DOHH2 (cell line): ENCODE data around the gene TMEM235.

Experiments
- H3F3A ChIP-seq: fragments of 200-600 bp; sonication (generic), shearing (Covaris generic); 2 replicates; pipeline ENCODE4 v1.6.0; 2016; ENCODE audit warnings: antibody characterized with exemption, mild to moderate bottlenecking; ENCODE audit not compliant: control insufficient read depth, insufficient read depth
- H3K27ac ChIP-seq: fragments of 200-600 bp; sonication (generic); 2 replicates; pipeline ENCODE4 v1.5.1; 2014; ENCODE audit warnings: low read depth, mild to moderate bottlenecking, low read length, moderate library complexity
- H3K27me3 ChIP-seq: fragments of 200-600 bp; sonication (generic); 2 replicates; pipeline ENCODE4 v1.6.1; 2014; ENCODE audit warnings: mild to moderate bottlenecking, low read length, mixed read lengths; ENCODE audit not compliant: control insufficient read depth
- H3K36me3 ChIP-seq: fragments of 200-600 bp; sonication (generic); 2 replicates; pipeline ENCODE4 v1.6.1; 2014; ENCODE audit warnings: mild to moderate bottlenecking, low read length, moderate library complexity, mixed read lengths; ENCODE audit not compliant: control insufficient read depth
- H3K4me1 ChIP-seq: fragments of 200-600 bp; sonication (generic); 2 replicates; pipeline ENCODE4 v1.6.1; 2014; ENCODE audit warnings: mild to moderate bottlenecking, low read length, mixed read lengths; ENCODE audit not compliant: control insufficient read depth
- H3K4me2 ChIP-seq: fragments of 200-600 bp; sonication (generic); 2 replicates; pipeline ENCODE4 v1.6.0; 2014; ENCODE audit warnings: mild to moderate bottlenecking, low read length, moderate library complexity
- H3K4me3 ChIP-seq: fragments of 200-600 bp; sonication (generic); 2 replicates; pipeline ENCODE4 v1.5.1; 2014; ENCODE audit warnings: mild to moderate bottlenecking, low read length, mixed read lengths
- H3K79me2 ChIP-seq: fragments of 200-600 bp; sonication (generic); 2 replicates; pipeline ENCODE4 v1.6.1; 2014; ENCODE audit warnings: mild to moderate bottlenecking, low read length, mixed read lengths; ENCODE audit not compliant: control insufficient read depth
- H3K9me2 ChIP-seq: fragments of 200-600 bp; sonication (generic); replicated peaks from 2 replicates; pipeline ENCODE4 v1.6.1; 2014; ENCODE audit warnings: mild to moderate bottlenecking, low read length, mixed read lengths; ENCODE audit not compliant: control insufficient read depth
- H3K9me3 ChIP-seq: fragments of 200-600 bp; sonication (generic); 2 replicates; pipeline ENCODE4 v1.6.1; 2014; ENCODE audit warnings: antibody characterized with exemption, low read length, mixed read lengths; ENCODE audit not compliant: control insufficient read depth, insufficient read depth
- H4K20me1 ChIP-seq: fragments of 200-600 bp; sonication (generic); 2 replicates; pipeline ENCODE4 v1.6.0; 2014; ENCODE audit warnings: low read depth, mild to moderate bottlenecking, antibody characterized with exemption, low read length, moderate library complexity; ENCODE audit not compliant: control insufficient read depth, insufficient read depth
- CTCF ChIP-seq: fragments of 200-600 bp; sonication (generic); IDR thresholded peaks from one replicate; pipeline ENCODE4 v1.5.1; 2014; ENCODE audit warnings: antibody characterized with exemption, mild to moderate bottlenecking, low read depth, low read length; ENCODE audit not compliant: poor library complexity, severe bottlenecking
- EZH2phosphoT487 ChIP-seq: fragments of 200-600 bp; sonication (generic); IDR thresholded peaks from 2 replicates; pipeline ENCODE4 v1.6.1; 2017; ENCODE audit warnings: borderline replicate concordance, mild to moderate bottlenecking, antibody characterized with exemption, low read length, moderate library complexity, mixed read lengths

The TMEM235 gene

GRCh38 chr17:78269955-78270381, 38.5 kb downstream of the TMEM235 start:
- H3K4me3 ChIP-seq: no peak overlapping the region
- no peaks in the 10 kb centered on the region for H4K20me1 ChIP-seq
- H3K9me2 ChIP-seq: no peaks in the 10 kb centered on the region
- H3K27me3 ChIP-seq: peaks cover 10% of the 10 kb centered on the region; the same call in 1 of the 2 replicates
- H3K79me2 ChIP-seq: no peaks in the 10 kb centered on the region
- TF ChIP-seq EZH2phosphoT487 (no peak), CTCF (no peak)
- H3K4me1 ChIP-seq: peaks cover 17% of the 10 kb centered on the region
- H3K27ac ChIP-seq: no peak overlapping the region
- no peaks in the 10 kb centered on the region for H3K36me3 ChIP-seq
- H3F3A ChIP-seq: peaks cover 2% of the 10 kb centered on the region; the same call in 1 of the 2 replicates
- H3K9me3 ChIP-seq: no peaks in the 10 kb centered on the region
- no peak overlapping the region for H3K4me2 ChIP-seq

- H3K27me3 ChIP-seq: peaks cover 10% of the 10 kb centered on the region; the same call in 1 of the 2 replicates
- H3K79me2 ChIP-seq: no peaks in the 10 kb centered on the region
- peaks cover 33% of the 10 kb centered on the region for H3K4me1 ChIP-seq
- H3K27ac ChIP-seq: no peak overlapping the region
- TF ChIP-seq EZH2phosphoT487 (no peak), CTCF (no peak)
- no peak overlapping the region for H3K4me2 ChIP-seq
- no peaks in the 10 kb centered on the region for H3K9me2 ChIP-seq
- H3K36me3 ChIP-seq: no peaks in the 10 kb centered on the region
- H3K4me3 ChIP-seq: no peak overlapping the region
- H4K20me1 ChIP-seq: no peaks in the 10 kb centered on the region
- H3K9me3 ChIP-seq: no peaks in the 10 kb centered on the region; the same call in 1 of the 2 replicates
- H3F3A ChIP-seq: peaks cover 11% of the 10 kb centered on the region
Measured at GRCh38 chr17:78271419-78272170, 40.2 kb downstream of the TMEM235 start.

- peaks cover 13% of the 10 kb centered on the region for H3F3A ChIP-seq
- TF ChIP-seq EZH2phosphoT487 (no peak), CTCF (no peak)
- H3K9me2 ChIP-seq: no peaks in the 10 kb centered on the region
- no peak overlapping the region for H3K27ac ChIP-seq
- no peak overlapping the region for H3K4me3 ChIP-seq
- H3K9me3 ChIP-seq: no peaks in the 10 kb centered on the region; the same call in 1 of the 2 replicates
- no peaks in the 10 kb centered on the region for H4K20me1 ChIP-seq
- peak overlapping the region; percentile 9; the same call in 1 of the 2 replicates for H3K4me2 ChIP-seq
- H3K79me2 ChIP-seq: no peaks in the 10 kb centered on the region
- H3K36me3 ChIP-seq: no peaks in the 10 kb centered on the region
- peaks cover 40% of the 10 kb centered on the region for H3K4me1 ChIP-seq
- peaks cover 8% of the 10 kb centered on the region; the same call in 1 of the 2 replicates for H3K27me3 ChIP-seq
Measured at GRCh38 chr17:78272181-78272913, 40.9 kb downstream of the TMEM235 start.
